HPDE6-E6E7 (cell line): Measurements from ENCODE around the gene MAP2K3.
"Not testable (repeated sequence)": the region's sequence is repeated elsewhere in the genome, so short reads cannot be mapped to it uniquely, and the experiment has no call there.

ENCODE experiments used
- DNase-seq: peaks from one replicate; pipeline ENCODE4 v3.0.0; 2011; ENCODE audit warnings: missing footprints; ENCODE audit errors: extremely low spot score

Gene MAP2K3

GRCh38 chr17:21350495-21350894, 66.0 kb downstream of the MAP2K3 start:
- not testable (repeated sequence) for DNase-seq

GRCh38 chr17:21351366-21352065, 67.0 kb downstream of the MAP2K3 start:
- no peak for DNase-seq

GRCh38 chr17:21352221-21352980, 67.9 kb downstream of the MAP2K3 start:
- DNase-seq = no peak

- DNase-seq = no peak
Measured at GRCh38 chr17:21352981-21353265, 68.4 kb downstream of the MAP2K3 start.

- DNase-seq = no peak
Measured at GRCh38 chr17:21353326-21354010, 69.0 kb downstream of the MAP2K3 start.

- DNase-seq = no peak
Measured at GRCh38 chr17:21354796-21355385, 70.4 kb downstream of the MAP2K3 start.

- DNase-seq = no peak
Measured at GRCh38 chr17:21355586-21355985, 71.1 kb downstream of the MAP2K3 start.

GRCh38 chr17:21356537-21357127, 72.1 kb downstream of the MAP2K3 start:
- DNase-seq = no peak

GRCh38 chr17:21357281-21357680, 72.8 kb downstream of the MAP2K3 start:
- DNase-seq = no peak

GRCh38 chr17:21357696-21358656, 73.5 kb downstream of the MAP2K3 start:
- no peak for DNase-seq

- no peak for DNase-seq
Measured at GRCh38 chr17:21358682-21359482, 74.4 kb downstream of the MAP2K3 start.

GRCh38 chr17:21359483-21359840, 75.0 kb downstream of the MAP2K3 start:
- DNase-seq = no peak

GRCh38 chr17:21360048-21360447, 75.5 kb downstream of the MAP2K3 start:
- no peak for DNase-seq

GRCh38 chr17:21361020-21361809, 76.7 kb downstream of the MAP2K3 start:
- no peak for DNase-seq

- no peak for DNase-seq
Measured at GRCh38 chr17:21362331-21362931, 77.9 kb downstream of the MAP2K3 start.

- no peak for DNase-seq
Measured at GRCh38 chr17:21363776-21364642, 79.5 kb downstream of the MAP2K3 start.
